GM12878 (cell line): ENCODE measurements around the gene UQCRH. TPM values are rescaled to one million over a fixed set of nuclear protein-coding genes. Genes with fewer than 3 reads are reported as not detected.
A peak's percentile ranks its signal among the peaks of the same experiment; 100 is the strongest.

ENCODE experiments used
- ATAC-seq: fragments of 200-7000 bp; cut with Tn5 transposase; 3 replicates; pipeline ENCODE4 v1.9.1; 2020; ENCODE audit warnings: mild to moderate bottlenecking, moderate library complexity
- BruUV-seq: library from RNA; stranded (reverse); fragments of 400-500 nt; replicated peaks from 2 replicates; lab custom pipeline; 2021; lab: Mats Ljungman, UMichigan
- CTCF ChIA-PET: fragments of 300-600 bp; sonication (Branson Sonifier 250); formaldehyde crosslinking; extraction: SDS; loops from one replicate; lab custom pipeline; 2021; ENCODE audit warnings: inconsistent platforms; lab: Yijun Ruan, JAX
- POLR2A ChIA-PET: fragments of 350-600 bp; formaldehyde crosslinking; extraction: SDS; loops from one replicate; lab custom pipeline; 2021; ENCODE audit warnings: inconsistent platforms; lab: Charles Lee
- RAD21 ChIA-PET: fragments of 300-600 bp; sonication (Branson Sonifier 250); formaldehyde crosslinking; loops from one replicate; lab custom pipeline; 2023; ENCODE audit warnings: antibody characterized with exemption; ENCODE audit not compliant: unreplicated experiment; lab: Charles Lee
- SMC1A ChIA-PET: fragments of 300-600 bp; sonication (Branson Sonifier 250); formaldehyde crosslinking; loops from one replicate; lab custom pipeline; 2023; ENCODE audit not compliant: unreplicated experiment, uncharacterized antibody; lab: Charles Lee
- DNase-seq: peaks from one replicate; pipeline ENCODE4 v3.0.0-alpha.2; 2011; ENCODE audit warnings: low read depth, low spot score
- FAIRE-seq: peaks from 3 replicates; lab custom pipeline; 2011; peaks lifted over from hg19 to GRCh38; lab: Jason Lieb, UNC
- H2AFZ ChIP-seq: 2 replicates; pipeline ENCODE4 v1.6.0; 2011; ENCODE audit warnings: low read depth, low read length, control low read depth; ENCODE audit not compliant: control insufficient read depth
- H3K27ac ChIP-seq: 2 replicates; pipeline ENCODE4 v1.5.1; 2011; ENCODE audit warnings: control low read depth; ENCODE audit not compliant: control insufficient read depth, insufficient read depth
- H3K27me3 ChIP-seq, 2 experiments: replicated peaks in 1 of 2; 2 replicates each; pipeline versions ENCODE4 v1.6.0 to v1.6.1; 2011; ENCODE audit warnings: low read length in 1 of 2; ENCODE audit not compliant: control insufficient read depth in 2 of 2, insufficient read depth in 2 of 2
- H3K36me3 ChIP-seq, 2 experiments: 2 replicates each; pipeline ENCODE4 v1.5.1; 2011; ENCODE audit warnings: low read length in 1 of 2; ENCODE audit not compliant: control insufficient read depth in 2 of 2, insufficient read depth in 2 of 2
- H3K4me1 ChIP-seq: 2 replicates; pipeline ENCODE4 v1.6.1; 2011; ENCODE audit warnings: mild to moderate bottlenecking, low read length, moderate library complexity, mixed read lengths; ENCODE audit not compliant: control insufficient read depth, insufficient read depth
- H3K4me2 ChIP-seq: 2 replicates; pipeline ENCODE4 v1.6.0; 2011; ENCODE audit warnings: control low read depth; ENCODE audit not compliant: control insufficient read depth, insufficient read depth
- H3K4me3 ChIP-seq: fragments of 200-600 bp; sonication (generic); 2 replicates; pipeline ENCODE4 v1.5.1; 2016
- H3K79me2 ChIP-seq: 2 replicates; pipeline ENCODE4 v1.6.0; 2011; ENCODE audit warnings: low read length; ENCODE audit not compliant: control insufficient read depth, insufficient read depth
- H3K9ac ChIP-seq: 2 replicates; pipeline ENCODE4 v1.8.0; 2011; ENCODE audit warnings: low read length, control low read depth, mixed read lengths; ENCODE audit not compliant: control insufficient read depth, insufficient read depth
- H3K9me3 ChIP-seq: replicated peaks from 3 replicates; pipeline ENCODE4 v1.5.1; 2011; ENCODE audit warnings: mild to moderate bottlenecking, low read length; ENCODE audit not compliant: control insufficient read depth, insufficient read depth
- H4K20me1 ChIP-seq: 2 replicates; pipeline ENCODE4 v1.6.0; 2011; ENCODE audit not compliant: control insufficient read depth, insufficient read depth
- ASH2L ChIP-seq: fragments of 300-600, 200-600 bp; sonication (generic); IDR thresholded peaks from 2 replicates; pipeline ENCODE4 v1.6.1; 2017; ENCODE audit warnings: low read depth, mild to moderate bottlenecking, borderline replicate concordance
- CREM ChIP-seq: IDR thresholded peaks from 2 replicates; pipeline ENCODE4 v1.6.1; 2014; ENCODE audit warnings: antibody characterized with exemption, low read depth
- E2F8 ChIP-seq: fragments of 450-650 bp; IDR thresholded peaks from 2 replicates; pipeline ENCODE4 v1.6.1; 2018; ENCODE audit warnings: mild to moderate bottlenecking, low read depth, moderate library complexity; ENCODE audit not compliant: partially characterized antibody
- EED ChIP-seq: sonication (generic); IDR thresholded peaks from 2 replicates; pipeline ENCODE4 v1.6.1; 2016; ENCODE audit warnings: antibody characterized with exemption, low read depth
- ESRRA ChIP-seq: IDR thresholded peaks from 2 replicates; pipeline ENCODE4 v1.6.1; 2012; ENCODE audit warnings: mild to moderate bottlenecking, low read length, improper control_type of control experiment
- HSF1 ChIP-seq: fragments of 150-350 bp; IDR thresholded peaks from 2 replicates; pipeline ENCODE4 v1.6.1; 2014; ENCODE audit warnings: mild to moderate bottlenecking, low read depth, low read length
- LARP7 ChIP-seq: fragments of 450-650 bp; IDR thresholded peaks from 2 replicates; pipeline ENCODE4 v1.6.1; 2017; ENCODE audit warnings: mild to moderate bottlenecking
- MTA2 ChIP-seq: fragments of 450-650 bp; IDR thresholded peaks from 2 replicates; pipeline ENCODE4 v1.6.1; 2016; ENCODE audit warnings: low read depth, mild to moderate bottlenecking, moderate library complexity
- MYB ChIP-seq: fragments of 150-350 bp; IDR thresholded peaks from 2 replicates; pipeline ENCODE4 v1.6.1; 2014; ENCODE audit warnings: mild to moderate bottlenecking, low read depth, low read length, borderline replicate concordance
- NR2C1 ChIP-seq: fragments of 450-650 bp; IDR thresholded peaks from 2 replicates; pipeline ENCODE4 v1.6.1; 2017; ENCODE audit warnings: antibody characterized with exemption, mild to moderate bottlenecking, moderate library complexity
- NR2F1 ChIP-seq: fragments of 450-650 bp; conservative IDR thresholded peaks from 2 replicates; pipeline ENCODE4 v1.6.1; 2017; ENCODE audit warnings: mild to moderate bottlenecking
- SRF ChIP-seq, 2 experiments: IDR thresholded peaks; 2 replicates each; pipeline ENCODE4 v1.6.1; 2011; ENCODE audit warnings: low read depth in 2 of 2, low read length in 2 of 2, mild to moderate bottlenecking in 1 of 2, moderate library complexity in 1 of 2
- TAF1 ChIP-seq: IDR thresholded peaks from 2 replicates; pipeline ENCODE4 v1.6.1; 2011; ENCODE audit warnings: mild to moderate bottlenecking, low read depth, low read length, borderline replicate concordance
- TCF3 ChIP-seq: IDR thresholded peaks from 2 replicates; pipeline ENCODE4 v1.6.1; 2012; ENCODE audit warnings: low read depth, mild to moderate bottlenecking, low read length, borderline replicate concordance; ENCODE audit not compliant: insufficient read depth
- YY1 ChIP-seq: IDR thresholded peaks from 2 replicates; pipeline ENCODE4 v1.6.1; 2011; ENCODE audit warnings: low read depth, mild to moderate bottlenecking, low read length
- ZNF207 ChIP-seq: fragments of 450-650 bp; IDR thresholded peaks from 2 replicates; pipeline ENCODE4 v1.6.1; 2014; ENCODE audit warnings: antibody characterized with exemption, mild to moderate bottlenecking, borderline replicate concordance
- WGBS: methylation state at CpG from one replicate; pipeline ENCODE4 v1.1.6; 2016; ENCODE audit warnings: low lambda C conversion rate; ENCODE audit not compliant: insufficient replicate concordance, insufficient coverage; ENCODE audit errors: missing lambda C conversion rate; 5-methylcytosine and 5-hydroxymethylcytosine counted together
- in situ Hi-C: fragments of 300-500 bp; cut with MboI; formaldehyde crosslinking; loops from 9 replicates; pipeline ENCODE4 v1.14.3; 2018; ENCODE audit warnings: mixed read lengths
- intact Hi-C: fragments of 100-400 bp; cut with micrococcal nuclease; formaldehyde crosslinking; loops from one replicate; pipeline ENCODE4 v1.14.2; 2022; ENCODE audit not compliant: unreplicated experiment
- polyA plus RNA-seq, 11 experiments: library from polyadenylated mRNA; depleted of rRNA in 4 of 11; unstranded in 6 of 11; stranded (reverse) in 5 of 11; fragments of >200 nt; fragmentation: Nextera tagmentation in 4 of 11; fragmentation: Illumina TruSeq in 1 of 11; extraction: Ambion mirVana in 4 of 11; extraction: Trizol in 1 of 11; gene quantifications; 1 replicate in 1 of 11; 2 replicates in 10 of 11; pipeline versions ENCODE4 v1.2.1 to v1.2.3, GENCODE V29; 2011 to 2016; ENCODE audit warnings: inconsistent platforms in 2 of 11, missing spikeins in 2 of 11, low read depth in 1 of 11
- total RNA-seq, 4 experiments: library from RNA; depleted of rRNA in 3 of 4; stranded (reverse); fragments of >200 nt in 3 of 4; fragmentation: Illumina TruSeq in 1 of 4; extraction: Trizol in 1 of 4; gene quantifications; 2 replicates each; pipeline versions ENCODE4 v1.2.1 to v1.2.3, GENCODE V29; 2013 to 2021

The UQCRH gene
- total and polyA plus RNA-seq, 10 of the 15 experiments (the other 5 are each of a cell fraction or from before 2014, with no cell fraction given), result 363 to 1,782 (median 597) TPM

- H3K9ac ChIP-seq, result peak within 1 kb of the TSS; percentile 97
- in situ Hi-C loops (loop anchor here (5.0 kb wide), 1 partner anchor 38 kb away; the partner anchor contains the start of genes LRRC41 and UQCRH), intact Hi-C loops (loop anchor here (10.0 kb wide), 1 partner anchor 656 kb away; the partner anchor contains the start of genes GPBP1L1 and TMEM69)
- ChIA-PET RAD21 (interaction anchor here (0.6 to 5.6 kb wide), 13 partner anchors 8 to 1992 kb away, joined by 3 to 49 read pairs (median 5); partner anchors contain the start of genes LRRC41, RAD54L and UQCRH), POLR2A (interaction anchor here (0.6 to 5.1 kb wide), 7 partner anchors 8 to 1559 kb away, joined by 3 to 55 read pairs (median 6); partner anchors contain the start of genes LRRC41 and UQCRH), SMC1A (interaction anchor here (1.5 to 11.1 kb wide), 4 partner anchors 6 to 95 kb away, joined by 6 to 141 read pairs (median 52); partner anchors contain the start of genes LRRC41 and UQCRH), CTCF (interaction anchor here (0.5 to 11.4 kb wide), 8 partner anchors 7 to 95 kb away, joined by 3 to 267 read pairs (median 42); partner anchors contain the start of genes LRRC41, RAD54L and UQCRH)
- ATAC-seq, result peak; percentile 85
- peak within 1 kb of the TSS; percentile 80 for H3K4me3 ChIP-seq
- peaks cover 2 to 9% of the 10 kb centered on the region in 2 experiments; a peak in 2 of 4 replicates for H3K36me3 ChIP-seq
- DNase-seq, result peak; percentile 69
- peaks cover 16% of the 10 kb centered on the region; the same call in 1 of the 2 replicates for H3K4me1 ChIP-seq
- H3K9me3 ChIP-seq, result no peaks in the 10 kb centered on the region
- H3K27me3 ChIP-seq, result no peaks in the 10 kb centered on the region
- peaks cover 60% of the 10 kb centered on the region for H3K79me2 ChIP-seq
- under 1% methylated on average over 53 of the region's 53 CpGs for WGBS
- H3K4me2 ChIP-seq, result peak within 1 kb of the TSS; percentile 91
- no peaks in the 10 kb centered on the region for H4K20me1 ChIP-seq
- FAIRE-seq, result peak; percentile 81
- peak within 1 kb of the TSS; percentile 85 for H2AFZ ChIP-seq
- H3K27ac ChIP-seq, result peak within 1 kb of the TSS; percentile 97
- BruUV-seq, result TSS peak; percentile 88
- TF ChIP-seq ESRRA (no peak), NR2C1 (no peak), YY1 (peak; percentile 95), LARP7 (peak; percentile 53; the same call in 1 of the 2 replicates), MYB (0 out of 2 replicates have a peak, but pooled peaks have one; percentile 13), TCF3 (0 out of 2 replicates have a peak, but pooled peaks have one; percentile 19), NR2F1 (no peak), ASH2L (no peak), HSF1 (peak; percentile 47; the same call in 1 of the 2 replicates), EED (peak; percentile 85), E2F8 (peak; percentile 21), SRF (IDR thresholded peaks at IDR 0.05; ENCODE audit: low read depth in 2 of 2, low read length in 2 of 2) (peak in 1 of 2 experiments; percentile 60; a peak in 1 of 4 replicates), ZNF207 (peak; percentile 90), TAF1 (peak; percentile 96), CREM (peak; percentile 96), MTA2 (0 out of 2 replicates have a peak, but pooled peaks have one; percentile 40)
Observed at GRCh38 chr1:46340404-46341221, 37.1 kb downstream of the UQCRH start, which contains the start of gene NSUN4. TSS of gene NSUN4 (plus strand) at chr1:46340807. CDS start at chr1:46340827, 20 bp downstream.
